Fibroblast of lung (primary cell): ENCODE data around the gene NUDT22. TPM values are rescaled to one million over a fixed set of nuclear protein-coding genes. Genes with fewer than 3 reads are reported as not detected.

Experiments used
- DNase-seq, 2 donors: peaks; one replicate each; pipeline versions ENCODE4 v3.0.0 to v3.0.0-alpha.2; 2010; ENCODE audit warnings: low read depth in 2 of 2
- H2AFZ ChIP-seq: 2 replicates; pipeline ENCODE4 v1.5.1; 2012; ENCODE audit warnings: low read length, control low read depth, inconsistent platforms
- H3K27ac ChIP-seq: 2 replicates; pipeline ENCODE4 v1.5.1; 2011; ENCODE audit warnings: low read length, control low read depth; ENCODE audit not compliant: insufficient read depth
- H3K27me3 ChIP-seq: 2 replicates; pipeline ENCODE4 v1.5.1; 2011; ENCODE audit warnings: mild to moderate bottlenecking, low read length; ENCODE audit not compliant: control insufficient read depth, insufficient read depth
- H3K36me3 ChIP-seq: 2 replicates; pipeline ENCODE4 v1.5.1; 2011; ENCODE audit warnings: low read length; ENCODE audit not compliant: control insufficient read depth, insufficient read depth
- H3K4me1 ChIP-seq: 2 replicates; pipeline ENCODE4 v1.5.1; 2011; ENCODE audit warnings: low read length; ENCODE audit not compliant: control insufficient read depth, insufficient read depth; ENCODE audit errors: extremely low read depth
- H3K4me2 ChIP-seq: 2 replicates; pipeline ENCODE4 v1.5.1; 2011; ENCODE audit warnings: low read length, control low read depth; ENCODE audit not compliant: insufficient read depth; ENCODE audit errors: extremely low read depth
- H3K4me3 ChIP-seq, 4 experiments: fragments of 200-600 bp in 1 of 4; sonication (generic) in 1 of 4; replicated peaks in 1 of 4; 2 replicates each; pipeline ENCODE4 v1.5.1; 2011 to 2016; ENCODE audit warnings: low read length in 4 of 4, low read depth in 3 of 4, mild to moderate bottlenecking in 3 of 4, control low read depth in 2 of 4, inconsistent platforms in 1 of 4, mixed read lengths in 1 of 4; ENCODE audit not compliant: insufficient read depth in 1 of 4; ENCODE audit errors: control extremely low read depth in 1 of 4
- H3K79me2 ChIP-seq: 2 replicates; pipeline ENCODE4 v1.5.1; 2012; ENCODE audit warnings: mild to moderate bottlenecking, low read length, inconsistent platforms; ENCODE audit not compliant: control insufficient read depth, insufficient read depth
- H3K9ac ChIP-seq: 2 replicates; pipeline ENCODE4 v1.5.1; 2011; ENCODE audit warnings: mild to moderate bottlenecking, low read length, control low read depth; ENCODE audit not compliant: insufficient read depth
- H3K9me3 ChIP-seq: 2 replicates; pipeline ENCODE4 v1.5.1; 2012; ENCODE audit warnings: low read depth, low read length; ENCODE audit not compliant: control insufficient read depth, insufficient read depth
- H4K20me1 ChIP-seq: 2 replicates; pipeline ENCODE4 v1.5.1; 2011; ENCODE audit warnings: low read length; ENCODE audit not compliant: control insufficient read depth, insufficient read depth; ENCODE audit errors: extremely low read depth
- EZH2 ChIP-seq: IDR thresholded peaks from 2 replicates; pipeline ENCODE4 v1.5.1; 2012; ENCODE audit warnings: low read length, control low read depth, mild to moderate bottlenecking; ENCODE audit errors: missing control alignments
- polyA plus RNA-seq, 2 donors: library from polyadenylated mRNA; depleted of rRNA in 1 of 2; stranded (reverse) in 1 of 2; unstranded in 1 of 2; fragments of >200 nt; gene quantifications; 2 replicates each; pipeline ENCODE4 v1.2.1, GENCODE V29; 2011 to 2012; ENCODE audit warnings: missing spikeins in 1 of 2
- total RNA-seq: library from RNA; depleted of rRNA; stranded (reverse); fragments of >200 nt; gene quantifications from 2 replicates; pipeline ENCODE4 v1.2.1, GENCODE V29; 2014
- TF ChIP-seq, protein P1 (sequence below), 2 donors: IDR thresholded peaks in 1 of 2; conservative IDR thresholded peaks in 1 of 2; 1 replicate in 1 of 2; 2 replicates in 1 of 2; pipeline ENCODE4 v1.5.1; 2011 to 2012; ENCODE audit warnings: low read length in 2 of 2, control low read depth in 1 of 2, inconsistent platforms in 1 of 2, low read depth in 1 of 2, mild to moderate bottlenecking in 1 of 2

The NUDT22 gene
- total and polyA plus RNA-seq, 2 donors (not counting 1 experiment from before 2014, with no cell fraction given), result 18.5 to 71.5 TPM

- TF ChIP-seq EZH2, result no peak
- TF ChIP-seq, protein P1, sequence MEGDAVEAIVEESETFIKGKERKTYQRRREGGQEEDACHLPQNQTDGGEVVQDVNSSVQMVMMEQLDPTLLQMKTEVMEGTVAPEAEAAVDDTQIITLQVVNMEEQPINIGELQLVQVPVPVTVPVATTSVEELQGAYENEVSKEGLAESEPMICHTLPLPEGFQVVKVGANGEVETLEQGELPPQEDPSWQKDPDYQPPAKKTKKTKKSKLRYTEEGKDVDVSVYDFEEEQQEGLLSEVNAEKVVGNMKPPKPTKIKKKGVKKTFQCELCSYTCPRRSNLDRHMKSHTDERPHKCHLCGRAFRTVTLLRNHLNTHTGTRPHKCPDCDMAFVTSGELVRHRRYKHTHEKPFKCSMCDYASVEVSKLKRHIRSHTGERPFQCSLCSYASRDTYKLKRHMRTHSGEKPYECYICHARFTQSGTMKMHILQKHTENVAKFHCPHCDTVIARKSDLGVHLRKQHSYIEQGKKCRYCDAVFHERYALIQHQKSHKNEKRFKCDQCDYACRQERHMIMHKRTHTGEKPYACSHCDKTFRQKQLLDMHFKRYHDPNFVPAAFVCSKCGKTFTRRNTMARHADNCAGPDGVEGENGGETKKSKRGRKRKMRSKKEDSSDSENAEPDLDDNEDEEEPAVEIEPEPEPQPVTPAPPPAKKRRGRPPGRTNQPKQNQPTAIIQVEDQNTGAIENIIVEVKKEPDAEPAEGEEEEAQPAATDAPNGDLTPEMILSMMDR (conservative IDR thresholded peaks at IDR 0.05 in 1 of 2, IDR thresholded peaks at IDR 0.05 in 1 of 2; ENCODE audit: low read depth in 1 of 2, low read length in 2 of 2), result no peak
- no peak for DNase-seq
- Histone ChIP-seq H3K4me3 (peak overlapping the region; percentile 81 to 90 (median 88)), H3K27ac (peak overlapping the region; percentile 68), H3K79me2 (peaks cover 8% of the 10 kb centered on the region), H3K9me3 (no peaks in the 10 kb centered on the region), H3K27me3 (no peaks in the 10 kb centered on the region), H3K36me3 (peaks cover 14% of the 10 kb centered on the region), H3K4me1 (peaks cover 8% of the 10 kb centered on the region), H3K4me2 (peak overlapping the region; percentile 95), H4K20me1 (no peaks in the 10 kb centered on the region), H2AFZ (no peak overlapping the region), H3K9ac (no peak overlapping the region)
These were observed 1.0 kb upstream of the NUDT22 start for GRCh38 chr11:64224891-64225607.

GRCh38 chr11:64226507-64227051, 505 bp downstream of the NUDT22 start:
- Histone ChIP-seq H3K27ac (peak overlapping the region; percentile 68), H3K36me3 (peaks cover 8% of the 10 kb centered on the region), H3K4me1 (peaks cover 10% of the 10 kb centered on the region), H3K27me3 (no peaks in the 10 kb centered on the region), H3K4me2 (peak overlapping the region; percentile 95), H3K4me3 (peak overlapping the region; percentile 81 to 90 (median 88)), H3K9me3 (no peaks in the 10 kb centered on the region), H3K9ac (peak overlapping the region; percentile 76), H4K20me1 (no peaks in the 10 kb centered on the region), H2AFZ (no peak overlapping the region), H3K79me2 (peaks cover 8% of the 10 kb centered on the region)
- TF ChIP-seq, protein P1 (conservative IDR thresholded peaks at IDR 0.05 in 1 of 2, IDR thresholded peaks at IDR 0.05 in 1 of 2; ENCODE audit: low read depth in 1 of 2, low read length in 2 of 2), result no peak
- TF ChIP-seq EZH2, result no peak
- DNase-seq, result no peak

DNA sequence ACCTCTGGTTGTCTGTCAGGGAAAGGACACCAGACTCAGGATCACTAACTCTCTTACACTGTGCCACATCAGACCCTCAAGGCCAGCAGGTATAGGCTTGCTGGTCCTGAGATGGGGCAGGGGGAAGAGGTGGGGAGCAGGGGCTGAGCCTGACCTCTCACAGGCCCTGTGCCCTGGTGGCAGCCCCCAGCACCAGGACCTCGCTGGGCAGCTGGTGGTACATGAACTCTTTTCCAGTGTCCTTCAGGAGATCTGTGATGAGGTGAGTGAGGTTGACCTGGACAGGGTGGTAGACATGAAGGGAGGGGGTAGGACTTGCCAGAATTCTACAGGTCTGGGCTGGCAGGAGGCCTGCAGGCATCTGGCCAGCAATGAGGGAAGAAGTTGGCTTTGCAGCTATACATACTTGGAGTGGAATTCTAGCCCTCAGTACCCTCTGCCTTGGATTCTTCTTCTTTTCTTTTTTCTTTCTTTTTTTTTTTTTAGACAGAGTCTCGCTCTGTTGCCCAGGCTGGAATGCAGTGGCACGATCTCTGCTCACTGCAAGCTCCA, 1.4 kb downstream of the NUDT22 start:
- TF ChIP-seq, protein P1 (conservative IDR thresholded peaks at IDR 0.05 in 1 of 2, IDR thresholded peaks at IDR 0.05 in 1 of 2; ENCODE audit: low read depth in 1 of 2, low read length in 2 of 2), result no peak
- TF ChIP-seq EZH2, result no peak
- Histone ChIP-seq H2AFZ (no peak overlapping the region), H3K36me3 (peaks cover 8% of the 10 kb centered on the region), H3K9me3 (no peaks in the 10 kb centered on the region), H3K9ac (peak overlapping the region; percentile 23), H3K4me1 (peaks cover 10% of the 10 kb centered on the region), H3K27ac (no peak overlapping the region), H3K79me2 (peaks cover 8% of the 10 kb centered on the region), H3K4me2 (peak overlapping the region; percentile 95), H3K4me3 (peak overlapping the region; percentile 81 to 90 (median 88)), H3K27me3 (no peaks in the 10 kb centered on the region), H4K20me1 (no peaks in the 10 kb centered on the region)
- DNase-seq, result peak in 1 of 2 donors; percentile 27
